HEK293 (cell line): Measurements from ENCODE around the gene GAL3ST1.

Source experiments
- CTCF ChIA-PET: fragments of 350-600 bp; formaldehyde crosslinking; extraction: SDS; loops from one replicate; lab custom pipeline; 2021; ENCODE audit warnings: antibody characterized with exemption; lab: Yijun Ruan, JAX
- POLR2A ChIA-PET: fragments of 300-600 bp; formaldehyde crosslinking; extraction: SDS; loops from one replicate; lab custom pipeline; 2020; ENCODE audit warnings: antibody characterized with exemption, inconsistent platforms; lab: Yijun Ruan, JAX
- H3K27ac ChIP-seq: fragments of 200-500 bp; sonication (Bioruptor generic); 2 replicates; pipeline ENCODE4 v1.5.1; 2014; ENCODE audit warnings: low read depth, low read length, control low read depth, inconsistent platforms; ENCODE audit errors: extremely low read depth
- H3K36me3 ChIP-seq, 2 experiments: fragments of 200-500 bp in 1 of 2; sonication (Bioruptor generic) in 1 of 2; 1 replicate in 1 of 2; 2 replicates in 1 of 2; pipeline ENCODE4 v1.5.1; 2014 to 2017; ENCODE audit warnings: inconsistent platforms in 2 of 2, low read length in 2 of 2; ENCODE audit not compliant: control insufficient read depth in 2 of 2, insufficient read depth in 1 of 2
- H3K4me1 ChIP-seq: fragments of 200-500 bp; sonication (Bioruptor generic); 2 replicates; pipeline ENCODE4 v1.5.1; 2014; ENCODE audit warnings: mild to moderate bottlenecking, low read length, inconsistent platforms; ENCODE audit not compliant: control insufficient read depth, insufficient read depth
- H3K4me3 ChIP-seq: 2 replicates; pipeline ENCODE4 v1.5.1; 2011; ENCODE audit warnings: low read depth, mild to moderate bottlenecking, control low read depth, low read length, moderate library complexity
- H3K9me3 ChIP-seq: fragments of 200-500 bp; sonication (Bioruptor generic); 2 replicates; pipeline ENCODE4 v1.5.1; 2014; ENCODE audit warnings: low read depth, low read length, inconsistent platforms; ENCODE audit not compliant: control insufficient read depth, insufficient read depth
- GLIS1 ChIP-seq: fragments of 450-650 bp; formaldehyde crosslinking; IDR thresholded peaks from 2 replicates; pipeline ENCODE4 v1.5.1; 2016; ENCODE audit warnings: missing biosample characterization, missing genetic modification characterization
- GLIS2 ChIP-seq: fragments of 450-650 bp; formaldehyde crosslinking; IDR thresholded peaks from 2 replicates; pipeline ENCODE4 v1.5.1; 2016; ENCODE audit warnings: missing biosample characterization, missing genetic modification characterization
- IKZF3 ChIP-seq: fragments of 450-650 bp; IDR thresholded peaks from 2 replicates; pipeline ENCODE4 v1.5.0; 2018; ENCODE audit warnings: missing biosample characterization, mild to moderate bottlenecking, missing genetic modification characterization, moderate library complexity
- MYNN ChIP-seq: fragments of 450-650 bp; formaldehyde crosslinking; IDR thresholded peaks from 2 replicates; pipeline ENCODE4 v1.5.1; 2016; ENCODE audit warnings: missing biosample characterization, missing genetic modification characterization, borderline replicate concordance
- OSR2 ChIP-seq: fragments of 450-650 bp; formaldehyde crosslinking; IDR thresholded peaks from 2 replicates; pipeline ENCODE4 v1.5.1; 2016; ENCODE audit warnings: missing biosample characterization, missing genetic modification characterization
- SALL2 ChIP-seq: fragments of 450-650 bp; formaldehyde crosslinking; IDR thresholded peaks from 2 replicates; pipeline ENCODE4 v1.5.0; 2017; ENCODE audit warnings: missing biosample characterization, mild to moderate bottlenecking, missing genetic modification characterization, borderline replicate concordance
- YY1 ChIP-seq: fragments of 450-650 bp; formaldehyde crosslinking; IDR thresholded peaks from 2 replicates; pipeline ENCODE4 v1.5.1; 2018; ENCODE audit warnings: missing biosample characterization, missing genetic modification characterization
- ZFHX2 ChIP-seq: fragments of 450-650 bp; formaldehyde crosslinking; conservative IDR thresholded peaks from 2 replicates; pipeline ENCODE4 v1.5.1; 2016; ENCODE audit warnings: missing biosample characterization, missing genetic modification characterization
- ZNF133 ChIP-seq: fragments of 450-650 bp; formaldehyde crosslinking; IDR thresholded peaks from 2 replicates; pipeline ENCODE4 v1.5.1; 2016; ENCODE audit warnings: missing biosample characterization, missing genetic modification characterization
- ZNF335 ChIP-seq: fragments of 450-650 bp; formaldehyde crosslinking; conservative IDR thresholded peaks from 2 replicates; pipeline ENCODE4 v1.5.1; 2016; ENCODE audit warnings: missing biosample characterization, missing genetic modification characterization
- ZNF37A ChIP-seq: fragments of 450-650 bp; IDR thresholded peaks from 2 replicates; pipeline ENCODE4 v1.5.1; 2018; ENCODE audit warnings: missing biosample characterization, missing genetic modification characterization
- ZNF433 ChIP-seq: fragments of 450-650 bp; formaldehyde crosslinking; IDR thresholded peaks from 2 replicates; pipeline ENCODE4 v1.5.1; 2016; ENCODE audit warnings: missing biosample characterization, missing genetic modification characterization, low read depth
- ZNF501 ChIP-seq: fragments of 450-650 bp; formaldehyde crosslinking; IDR thresholded peaks from 2 replicates; pipeline ENCODE4 v1.5.1; 2016; ENCODE audit warnings: missing biosample characterization, missing genetic modification characterization
- ZNF544 ChIP-seq: fragments of 450-650 bp; formaldehyde crosslinking; IDR thresholded peaks from 2 replicates; pipeline ENCODE4 v1.5.0; 2017; ENCODE audit warnings: missing biosample characterization, missing genetic modification characterization
- ZNF585B ChIP-seq: fragments of 450-650 bp; formaldehyde crosslinking; IDR thresholded peaks from 2 replicates; pipeline ENCODE4 v1.5.1; 2016; ENCODE audit warnings: missing biosample characterization, missing genetic modification characterization
- ZNF707 ChIP-seq: fragments of 450-650 bp; formaldehyde crosslinking; IDR thresholded peaks from 2 replicates; pipeline ENCODE4 v1.5.1; 2016; ENCODE audit warnings: missing biosample characterization, missing genetic modification characterization
- ZNF837 ChIP-seq: fragments of 450-650 bp; formaldehyde crosslinking; IDR thresholded peaks from 2 replicates; pipeline ENCODE4 v1.5.1; 2016; ENCODE audit warnings: missing biosample characterization, missing genetic modification characterization
- ZXDB ChIP-seq: fragments of 450-650 bp; formaldehyde crosslinking; IDR thresholded peaks from 2 replicates; pipeline ENCODE4 v1.5.1; 2016; ENCODE audit warnings: missing biosample characterization, missing genetic modification characterization
- TF ChIP-seq, protein P1 (sequence below): fragments of 450-650 bp; formaldehyde crosslinking; IDR thresholded peaks from 2 replicates; pipeline ENCODE4 v1.5.1; 2016; ENCODE audit warnings: missing biosample characterization, missing genetic modification characterization
- TF ChIP-seq, protein P2 (sequence below): fragments of 450-650 bp; formaldehyde crosslinking; IDR thresholded peaks from 2 replicates; pipeline ENCODE4 v1.5.1; 2016; ENCODE audit warnings: missing biosample characterization, missing genetic modification characterization
- TF ChIP-seq, protein P3 (sequence below): fragments of 450-650 bp; formaldehyde crosslinking; IDR thresholded peaks from 2 replicates; pipeline ENCODE4; 2016; ENCODE audit warnings: missing biosample characterization, missing genetic modification characterization
- TF ChIP-seq, protein P4 (sequence below): fragments of 450-650 bp; formaldehyde crosslinking; IDR thresholded peaks from 2 replicates; pipeline ENCODE4 v1.5.1; 2017; ENCODE audit warnings: missing biosample characterization, missing genetic modification characterization

Gene GAL3ST1

DNA sequence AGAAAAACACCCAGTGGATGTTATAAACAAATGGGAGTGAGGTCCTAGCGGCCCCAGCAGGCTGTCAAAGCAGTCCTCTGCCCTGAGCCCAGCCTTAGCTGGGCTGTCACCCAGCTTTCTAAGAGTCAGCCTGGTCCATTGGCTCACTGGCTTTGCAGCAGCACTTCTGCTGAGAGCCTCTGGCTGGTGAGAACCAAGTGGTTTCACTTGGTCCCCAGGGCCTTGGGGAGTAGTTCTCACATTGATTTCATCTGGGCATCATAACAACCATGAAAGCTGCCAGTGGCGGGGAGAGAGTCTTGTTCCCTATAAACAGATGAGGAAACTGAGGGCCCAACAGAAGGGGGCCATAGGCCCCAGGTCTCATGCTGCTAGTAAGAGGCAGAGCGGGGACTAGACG is 39.3 kb downstream of the GAL3ST1 start:
- H3K4me3 ChIP-seq: no peak overlapping the region
- no peaks in the 10 kb centered on the region for H3K4me1 ChIP-seq
- no peaks in the 10 kb centered on the region for H3K36me3 ChIP-seq
- no peaks in the 10 kb centered on the region for H3K9me3 ChIP-seq
- CTCF ChIA-PET: interaction anchor here (0.8 kb wide), 1 partner anchor 21 kb away, joined by 4 read pairs; no protein-coding TSS in a partner anchor
- TF ChIP-seq ZNF335 (tag by site-specific recombination) (no peak), ZNF433 (no peak), GLIS2 (no peak), ZNF585B (tag by site-specific recombination) (no peak), ZNF837 (tag by site-specific recombination) (no peak), MYNN (no peak), SALL2 (tag by site-specific recombination) (no peak), GLIS1 (tag by site-specific recombination) (no peak), YY1 (tag by site-specific recombination) (no peak), ZNF37A (tag by site-specific recombination) (no peak)
- TF ChIP-seq, protein P1, sequence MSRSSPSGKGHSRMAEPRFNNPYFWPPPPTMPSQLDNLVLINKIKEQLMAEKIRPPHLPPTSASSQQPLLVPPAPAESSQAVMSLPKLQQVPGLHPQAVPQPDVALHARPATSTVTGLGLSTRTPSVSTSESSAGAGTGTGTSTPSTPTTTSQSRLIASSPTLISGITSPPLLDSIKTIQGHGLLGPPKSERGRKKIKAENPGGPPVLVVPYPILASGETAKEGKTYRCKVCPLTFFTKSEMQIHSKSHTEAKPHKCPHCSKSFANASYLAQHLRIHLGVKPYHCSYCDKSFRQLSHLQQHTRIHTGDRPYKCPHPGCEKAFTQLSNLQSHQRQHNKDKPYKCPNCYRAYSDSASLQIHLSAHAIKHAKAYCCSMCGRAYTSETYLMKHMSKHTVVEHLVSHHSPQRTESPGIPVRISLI: no peak
- TF ChIP-seq, protein P2, sequence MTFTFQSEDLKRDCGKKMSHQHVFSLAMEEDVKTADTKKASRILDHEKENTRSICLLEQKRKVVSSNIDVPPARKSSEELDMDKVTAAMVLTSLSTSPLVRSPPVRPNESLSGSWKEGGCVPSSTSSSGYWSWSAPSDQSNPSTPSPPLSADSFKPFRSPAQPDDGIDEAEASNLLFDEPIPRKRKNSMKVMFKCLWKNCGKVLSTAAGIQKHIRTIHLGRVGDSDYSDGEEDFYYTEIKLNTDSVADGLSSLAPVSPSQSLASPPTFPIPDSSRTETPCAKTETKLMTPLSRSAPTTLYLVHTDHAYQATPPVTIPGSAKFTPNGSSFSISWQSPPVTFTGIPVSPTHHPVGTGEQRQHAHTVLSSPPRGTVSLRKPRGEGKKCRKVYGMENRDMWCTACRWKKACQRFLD (tag by site-specific recombination): no peak
- POLR2A ChIA-PET: no interaction called here
- H3K27ac ChIP-seq: no peak overlapping the region

DNA sequence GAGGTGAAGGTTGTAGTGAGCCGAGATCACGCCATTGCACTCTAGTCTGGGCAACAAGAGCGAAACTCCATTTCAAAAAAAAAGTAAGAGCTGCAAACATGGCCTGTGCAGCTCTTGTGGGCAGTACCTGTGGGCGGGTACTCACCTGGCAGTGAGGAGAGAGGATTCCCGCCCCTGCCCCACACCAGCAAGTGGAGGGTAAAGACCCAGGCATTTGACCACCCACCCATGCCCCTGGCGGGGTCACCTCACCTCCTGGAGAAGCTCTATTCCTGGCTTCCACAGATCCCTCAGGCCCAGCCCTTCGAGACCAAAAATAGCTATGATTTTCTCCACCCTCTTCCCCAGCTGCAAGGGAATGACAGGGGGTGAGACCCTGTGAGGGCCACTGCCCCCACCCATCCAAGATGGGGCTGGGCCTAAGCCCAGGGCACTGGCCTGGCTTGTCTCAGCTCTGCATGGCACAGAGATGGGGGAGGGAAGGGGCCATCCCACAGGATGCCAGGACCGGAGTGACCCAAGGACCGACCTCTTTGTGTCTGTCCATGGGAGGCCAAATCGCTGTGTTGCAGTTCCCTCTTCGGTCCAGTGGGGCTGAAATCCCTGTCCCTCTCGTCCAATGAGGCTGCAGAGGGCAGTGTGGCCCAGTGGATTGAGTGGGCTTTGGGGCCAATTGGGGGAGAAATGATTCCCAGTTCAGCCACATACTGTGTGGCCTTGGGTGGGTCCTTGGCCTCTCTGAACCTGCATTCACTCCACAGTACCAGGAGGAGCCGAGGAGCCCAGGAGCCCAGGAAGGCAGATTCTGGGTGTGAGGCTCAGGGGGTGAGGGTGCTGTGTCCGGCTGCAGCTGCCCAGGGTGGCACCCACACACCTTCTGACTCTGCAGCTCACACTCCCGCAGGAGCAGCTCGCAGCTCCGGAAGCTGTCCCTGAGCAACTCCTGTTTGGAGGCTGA is 42.5 kb downstream of the GAL3ST1 start:
- ChIA-PET POLR2A (interaction anchor here (0.6 kb wide), 1 partner anchor 145 kb away, joined by 3 read pairs; the partner anchor contains the start of gene RNF215), CTCF (interaction anchor here (0.6 kb wide), 1 partner anchor 354 kb away, joined by 3 read pairs; no protein-coding TSS in a partner anchor)
- no peaks in the 10 kb centered on the region for H3K9me3 ChIP-seq
- H3K4me1 ChIP-seq: no peaks in the 10 kb centered on the region
- no peak overlapping the region for H3K4me3 ChIP-seq
- TF ChIP-seq OSR2 (no peak), ZNF501 (no peak), ZFHX2 (tag by site-specific recombination) (0 out of 2 replicates have a peak, but pooled peaks have one; percentile 12)
- H3K36me3 ChIP-seq: no peaks in the 10 kb centered on the region
- no peak overlapping the region for H3K27ac ChIP-seq

DNA sequence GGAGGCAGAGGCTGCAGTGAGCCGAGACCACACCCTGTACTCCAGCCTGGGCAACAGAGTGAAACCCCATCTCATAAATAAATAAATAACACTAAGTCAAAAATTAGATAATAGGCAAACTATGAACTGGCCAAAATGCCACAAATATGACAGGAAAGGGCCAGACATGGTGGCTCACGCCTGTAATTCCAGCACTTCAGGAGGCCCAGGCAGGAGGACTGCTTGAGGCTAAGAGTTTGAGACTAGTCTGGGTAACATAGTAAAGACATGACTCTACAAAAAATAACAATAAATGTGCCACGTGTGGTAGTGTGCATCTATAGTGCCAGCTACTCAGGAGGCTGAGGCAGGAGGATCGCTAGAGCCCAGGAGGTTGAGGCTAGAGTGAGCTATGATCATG is 47.8 kb downstream of the GAL3ST1 start:
- Histone ChIP-seq H3K4me1 (no peaks in the 10 kb centered on the region), H3K36me3 (no peaks in the 10 kb centered on the region), H3K9me3 (no peaks in the 10 kb centered on the region), H3K27ac (no peak overlapping the region), H3K4me3 (no peak overlapping the region)
- TF ChIP-seq ZXDB (tag by site-specific recombination) (no peak), ZNF544 (tag by site-specific recombination) (no peak), ZNF707 (tag by site-specific recombination) (no peak), ZNF133 (tag by site-specific recombination) (no peak), IKZF3 (tag by site-specific recombination) (no peak)
- TF ChIP-seq, protein P3, sequence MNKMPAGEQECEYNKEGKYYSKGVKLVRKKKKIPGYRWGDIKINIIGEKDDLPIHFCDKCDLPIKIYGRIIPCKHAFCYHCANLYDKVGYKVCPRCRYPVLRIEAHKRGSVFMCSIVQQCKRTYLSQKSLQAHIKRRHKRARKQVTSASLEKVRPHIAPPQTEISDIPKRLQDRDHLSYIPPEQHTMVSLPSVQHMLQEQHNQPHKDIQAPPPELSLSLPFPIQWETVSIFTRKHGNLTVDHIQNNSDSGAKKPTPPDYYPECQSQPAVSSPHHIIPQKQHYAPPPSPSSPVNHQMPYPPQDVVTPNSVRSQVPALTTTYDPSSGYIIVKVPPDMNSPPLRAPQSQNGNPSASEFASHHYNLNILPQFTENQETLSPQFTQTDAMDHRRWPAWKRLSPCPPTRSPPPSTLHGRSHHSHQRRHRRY (tag by site-specific recombination): no peak
- TF ChIP-seq, protein P4, sequence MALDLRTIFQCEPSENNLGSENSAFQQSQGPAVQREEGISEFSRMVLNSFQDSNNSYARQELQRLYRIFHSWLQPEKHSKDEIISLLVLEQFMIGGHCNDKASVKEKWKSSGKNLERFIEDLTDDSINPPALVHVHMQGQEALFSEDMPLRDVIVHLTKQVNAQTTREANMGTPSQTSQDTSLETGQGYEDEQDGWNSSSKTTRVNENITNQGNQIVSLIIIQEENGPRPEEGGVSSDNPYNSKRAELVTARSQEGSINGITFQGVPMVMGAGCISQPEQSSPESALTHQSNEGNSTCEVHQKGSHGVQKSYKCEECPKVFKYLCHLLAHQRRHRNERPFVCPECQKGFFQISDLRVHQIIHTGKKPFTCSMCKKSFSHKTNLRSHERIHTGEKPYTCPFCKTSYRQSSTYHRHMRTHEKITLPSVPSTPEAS (tag by site-specific recombination): no peak
- CTCF ChIA-PET: no interaction called here
- POLR2A ChIA-PET: no interaction called here
